ENCODE measurements around the gene UNC79.
"Not testable (repeated sequence)": the region's sequence is repeated elsewhere in the genome, so short reads cannot be mapped to it uniquely, and the experiment has no call there.

- TF ChIP-seq RARB (CRISPR knock-in tag; IDR thresholded peaks at IDR 0.05); PATZ1 (CRISPR knock-in tag; IDR thresholded peaks at IDR 0.05; ENCODE audit: borderline replicate concordance); OSR1 (CRISPR knock-in tag; IDR thresholded peaks at IDR 0.05); ARNTL (CRISPR knock-in tag; IDR thresholded peaks at IDR 0.05; ENCODE audit: borderline replicate concordance, low read depth); BACH2 (CRISPR knock-in tag; IDR thresholded peaks at IDR 0.05; ENCODE audit: borderline replicate concordance): not testable (repeated sequence)
These were observed 46.5 kb upstream of the UNC79 start for GRCh38 chr14:93384256-93384655.
